Limb (tissue), 2 donors: ENCODE measurements around the gene PIGT.

Experiments used
- DNase-seq, 2 donors: peaks; one replicate each; pipeline ENCODE4 v3.0.0-alpha.2; 2016; ENCODE audit errors: extremely low spot score in 2 of 2

PIGT gene

DNA sequence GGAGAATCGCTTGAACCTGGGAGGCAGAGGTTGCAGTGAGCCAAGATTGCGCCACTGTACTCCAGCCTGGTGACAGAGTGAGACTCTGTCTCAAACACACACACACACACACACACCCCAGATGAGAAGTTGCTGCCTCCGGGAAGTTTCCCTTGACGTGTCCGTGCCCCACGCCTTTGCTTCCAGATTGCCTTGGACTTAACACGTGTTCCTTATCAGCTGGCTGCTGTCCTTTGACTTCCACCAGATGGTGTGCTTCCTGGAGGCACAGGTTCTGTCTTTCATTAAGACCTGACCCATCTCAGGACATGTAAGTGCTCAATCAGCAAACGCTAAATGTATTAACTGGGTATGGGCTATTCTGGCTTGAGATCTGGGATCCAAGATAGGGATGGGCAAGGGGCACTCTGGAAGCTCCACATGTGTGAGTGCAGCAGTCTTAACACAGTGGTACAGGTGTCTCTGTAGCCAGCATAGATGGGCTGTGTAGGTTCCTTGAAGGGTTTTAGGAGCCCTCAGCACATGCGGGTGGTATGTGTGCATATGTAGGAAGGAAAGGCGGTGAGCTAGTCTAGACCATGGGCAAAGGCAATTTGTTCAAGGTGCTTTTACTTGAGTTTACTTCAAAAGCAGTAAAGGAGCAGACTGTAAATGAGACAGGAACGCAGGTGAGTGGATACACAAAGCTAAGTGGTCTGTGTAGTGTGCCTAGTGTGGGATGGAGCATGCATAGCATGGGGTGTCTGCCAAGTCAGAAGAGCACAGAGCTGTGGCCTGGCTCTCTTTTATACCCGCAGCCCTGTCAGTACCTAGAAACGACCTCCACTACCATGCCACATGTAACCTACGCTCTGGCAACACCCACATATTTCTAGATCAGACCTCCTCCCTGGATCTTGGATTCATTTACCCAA lies 11.6 kb downstream of the PIGT start:
- no peak for DNase-seq

DNA sequence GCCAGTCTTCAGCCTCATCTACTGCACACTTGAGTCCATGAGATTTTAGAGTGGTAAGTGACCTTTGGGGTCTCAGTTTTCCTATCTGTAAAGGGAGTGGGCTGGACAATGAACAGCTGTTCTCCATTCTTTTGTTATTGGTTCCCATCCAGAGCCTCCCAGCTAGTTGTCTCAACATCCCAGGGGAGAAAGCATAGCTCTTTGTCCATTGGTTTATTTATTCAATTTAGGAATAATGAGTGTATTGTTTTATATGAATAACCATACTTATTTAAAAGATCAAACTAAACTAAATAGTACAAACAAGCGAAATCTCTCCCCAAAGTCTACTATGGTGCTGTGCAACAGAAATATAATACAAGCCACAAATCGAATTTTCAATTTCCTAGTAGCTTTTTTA lies 13.7 kb downstream of the PIGT start:
- DNase-seq: no peak

DNA sequence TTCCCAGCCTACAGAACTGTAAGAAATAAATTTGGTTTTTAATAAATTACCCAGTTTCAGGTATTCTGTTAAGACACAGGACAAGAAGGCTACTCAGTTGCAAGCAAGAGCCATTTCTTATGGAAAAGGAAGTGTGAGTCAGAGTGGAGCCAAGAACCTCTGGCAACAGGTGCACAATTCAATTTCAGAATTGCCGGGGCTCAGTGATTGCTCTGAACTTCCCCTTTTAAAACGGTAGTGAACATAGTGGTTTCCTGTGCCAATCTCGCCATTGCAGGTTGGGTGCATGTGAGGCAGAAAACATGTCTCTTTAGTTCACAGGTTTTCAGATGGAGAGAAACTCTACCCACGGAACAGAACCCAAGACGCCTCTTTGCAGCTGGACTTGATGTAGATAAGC lies 16.4 kb downstream of the PIGT start:
- DNase-seq: no peak

DNA sequence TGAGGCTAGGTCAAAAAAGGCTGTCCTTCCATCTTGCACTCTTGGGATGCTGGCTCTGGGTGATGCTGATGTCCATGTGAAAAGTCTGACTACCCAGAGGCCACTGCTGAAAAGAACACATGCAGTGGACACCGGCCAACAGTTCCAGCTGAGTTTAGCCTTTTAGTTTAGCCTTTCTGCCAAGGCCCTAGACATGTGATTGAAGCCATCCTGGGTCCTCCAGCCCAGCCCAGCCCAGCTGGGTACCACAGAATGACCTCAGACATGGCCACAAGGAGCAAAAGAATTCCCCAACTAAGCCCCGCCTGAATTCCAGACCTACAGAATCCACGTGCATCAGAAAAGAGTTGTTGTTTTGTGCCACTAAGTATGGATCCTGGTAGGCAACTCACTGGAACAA lies 17.4 kb downstream of the PIGT start:
- no peak for DNase-seq

DNA sequence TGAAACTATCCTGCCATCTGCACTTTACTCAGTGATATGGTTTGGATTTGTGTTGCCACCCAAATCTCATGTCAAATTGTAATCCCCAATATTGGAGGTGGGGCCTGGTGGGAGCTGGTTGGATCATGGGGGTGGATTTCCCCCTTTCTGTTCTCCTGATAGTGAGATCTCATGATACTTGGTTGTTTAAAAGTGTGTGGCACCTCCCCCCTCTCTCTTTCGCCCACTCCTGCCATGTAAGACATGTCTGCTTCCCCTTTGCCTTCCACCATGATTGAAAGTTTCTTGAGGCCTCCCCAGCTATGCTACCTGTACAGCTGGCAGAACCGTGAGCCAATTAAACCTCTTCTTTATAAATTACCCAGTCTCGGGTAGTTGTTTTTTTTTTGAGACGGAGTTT lies 18.0 kb downstream of the PIGT start:
- no peak for DNase-seq

DNA sequence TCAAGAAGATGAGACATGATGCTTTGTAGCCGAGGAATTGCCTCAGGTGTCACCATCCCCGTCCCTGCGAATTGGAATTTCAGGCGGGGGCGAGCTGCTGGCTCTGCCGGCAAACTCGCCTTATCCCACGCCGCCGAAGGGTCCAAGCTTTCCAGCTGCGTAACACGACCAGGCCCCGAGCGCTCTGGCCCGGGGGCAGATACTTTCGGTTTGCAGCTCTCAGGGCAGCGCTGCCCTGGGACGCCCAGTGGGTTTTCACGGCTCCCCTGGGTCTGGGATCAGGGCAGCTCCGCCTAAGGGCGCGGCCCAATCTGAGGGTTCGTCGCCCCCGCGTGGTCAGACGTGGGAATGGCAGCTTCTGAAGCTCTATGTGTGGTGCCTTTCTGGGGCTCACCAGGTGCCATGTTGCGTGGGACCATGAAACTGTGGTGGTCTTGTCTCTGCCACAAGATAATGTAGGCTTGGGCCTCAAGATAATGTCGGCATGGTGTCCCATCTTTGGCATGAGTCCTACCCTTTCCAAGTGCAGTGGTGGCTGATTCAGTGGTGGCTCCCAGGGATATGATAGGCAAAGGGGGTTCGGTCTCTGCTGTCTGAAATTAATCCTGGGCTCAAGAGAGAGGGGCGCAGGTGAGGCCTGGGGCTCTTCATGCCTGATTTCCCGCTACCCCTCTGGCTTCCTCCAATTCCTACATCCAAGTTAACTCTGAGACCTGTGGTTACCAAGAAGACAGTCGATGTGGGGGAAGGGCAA lies 21.0 kb downstream of the PIGT start:
- peak; percentile 65 to 86 for DNase-seq

DNA sequence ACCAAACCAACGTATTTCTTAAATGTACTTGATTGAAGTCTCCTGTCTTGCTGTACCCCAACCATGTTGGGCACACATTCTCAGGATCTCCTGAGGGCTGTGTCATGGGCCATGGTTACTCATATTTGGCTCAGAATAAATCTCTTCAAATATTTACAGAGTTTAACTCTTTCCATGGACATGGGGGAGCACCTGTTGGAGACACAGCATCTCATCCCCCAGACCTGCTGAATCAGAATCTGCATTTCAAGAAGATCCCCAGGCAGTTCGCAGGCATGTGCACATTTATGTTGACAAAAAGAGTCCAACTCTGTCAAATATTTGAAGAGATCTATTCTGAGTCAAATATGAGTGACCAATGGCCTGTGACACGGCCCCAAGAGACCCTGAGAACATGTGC lies 24.5 kb downstream of the PIGT start:
- no peak for DNase-seq

DNA sequence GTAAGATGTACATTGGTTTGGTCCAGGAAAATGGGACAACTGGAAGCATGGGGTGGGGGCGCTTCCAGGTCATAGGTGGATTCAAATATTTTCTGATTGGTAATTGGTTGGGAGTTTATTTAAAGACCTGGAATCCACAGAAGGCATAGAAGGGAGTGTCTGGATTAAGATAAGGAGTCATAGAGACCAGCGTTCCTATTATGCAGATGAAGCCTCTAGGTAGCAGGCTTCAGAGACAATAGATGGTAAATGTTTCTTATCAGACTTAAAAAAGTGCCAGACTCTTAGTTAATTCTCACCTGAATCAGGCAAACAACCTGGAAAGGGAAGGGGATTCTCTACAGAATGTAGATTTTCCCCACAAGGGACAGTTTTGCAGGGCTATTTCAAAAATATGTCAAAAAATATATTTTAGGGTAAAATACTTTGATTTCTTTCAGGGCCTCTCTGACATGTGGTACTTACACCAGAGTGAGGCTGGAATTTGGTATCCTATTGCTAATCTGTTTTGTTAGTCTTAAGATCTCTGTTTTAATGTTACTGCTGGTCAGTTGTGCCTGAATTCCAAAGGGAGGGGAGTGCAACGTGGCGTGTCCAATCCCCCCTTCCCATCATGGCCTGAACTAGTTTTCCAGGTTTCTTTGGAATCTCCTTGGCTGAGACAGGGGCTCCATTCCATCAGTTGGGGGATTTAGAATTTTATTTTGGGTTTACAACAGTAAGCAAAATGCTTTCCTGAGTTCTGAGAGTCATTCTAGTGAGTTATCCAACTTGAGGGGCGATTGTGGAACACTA lies 25.1 kb downstream of the PIGT start:
- no peak for DNase-seq

DNA sequence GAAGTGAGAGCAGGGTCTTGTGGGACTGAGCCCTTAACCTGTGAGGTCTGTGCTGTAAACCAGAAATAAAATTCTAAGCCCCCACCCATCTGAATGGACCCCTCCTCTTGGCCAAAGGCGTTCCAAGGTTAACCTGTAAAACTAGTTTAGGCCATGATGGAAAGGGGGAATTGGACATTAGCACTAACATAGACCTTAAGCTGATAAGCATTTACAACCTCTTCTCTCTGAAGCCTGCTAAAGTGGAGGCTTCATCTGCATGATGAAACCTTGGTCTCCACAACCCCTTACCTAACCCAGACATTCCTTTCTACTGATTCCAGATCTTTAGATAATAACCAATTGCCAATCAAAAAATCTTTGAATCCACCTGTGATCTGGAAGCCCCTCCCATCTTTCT lies 25.8 kb downstream of the PIGT start:
- DNase-seq: no peak

DNA sequence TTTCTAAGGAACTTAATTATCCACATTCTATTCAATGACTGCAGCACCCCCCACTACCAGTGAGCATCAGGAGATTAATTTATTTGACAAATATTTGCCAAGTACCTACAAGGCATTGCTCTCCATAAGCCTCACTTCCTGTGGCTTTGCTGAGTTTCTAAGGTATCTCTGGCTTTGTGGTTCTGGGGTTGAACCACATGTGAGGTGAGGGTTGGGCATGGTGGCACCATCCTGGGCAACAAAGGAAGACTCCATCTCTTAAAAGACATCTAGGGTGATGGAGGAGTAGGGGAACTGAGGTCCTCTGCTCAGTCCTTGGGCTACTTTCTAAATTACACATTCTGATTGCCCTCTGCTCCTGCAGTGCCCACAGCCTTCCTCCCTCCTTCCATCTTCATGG lies 28.1 kb downstream of the PIGT start:
- DNase-seq: no peak

DNA sequence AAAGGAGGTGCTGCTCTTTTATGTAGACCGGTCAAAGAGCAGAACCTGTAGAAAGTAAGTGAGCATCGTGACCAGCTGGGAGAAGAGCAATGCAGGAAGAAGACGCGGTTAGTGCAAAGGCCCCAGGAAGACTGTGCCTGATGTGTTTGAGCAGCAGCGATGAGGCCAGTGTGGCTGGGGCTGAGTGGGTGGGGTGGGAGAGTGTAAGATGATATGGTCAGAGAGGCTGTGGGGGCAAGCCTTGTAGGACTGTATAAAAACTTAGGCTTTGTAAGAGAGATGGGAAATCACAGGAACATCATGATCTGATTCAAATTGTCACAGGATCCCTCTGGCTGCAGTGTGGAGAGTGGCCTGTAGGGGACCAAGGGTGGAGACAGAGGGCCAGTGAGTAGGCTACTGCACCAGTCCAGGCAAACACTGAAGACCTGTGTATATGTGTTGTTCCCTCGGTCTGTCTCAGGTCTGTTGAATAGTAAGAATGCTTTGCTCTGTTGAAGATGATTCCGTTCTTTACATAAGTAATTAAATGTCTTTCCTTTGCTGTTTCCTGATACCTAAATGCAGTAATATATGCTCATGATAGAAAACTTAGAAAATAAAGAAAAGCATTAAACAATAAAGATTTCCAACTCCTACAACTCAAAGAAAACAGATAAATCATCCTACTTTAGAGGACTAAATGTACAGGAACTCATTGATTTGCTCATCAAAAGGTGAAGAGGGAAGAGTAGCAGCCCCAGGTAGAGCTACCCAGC lies 30.0 kb downstream of the PIGT start:
- no peak for DNase-seq

DNA sequence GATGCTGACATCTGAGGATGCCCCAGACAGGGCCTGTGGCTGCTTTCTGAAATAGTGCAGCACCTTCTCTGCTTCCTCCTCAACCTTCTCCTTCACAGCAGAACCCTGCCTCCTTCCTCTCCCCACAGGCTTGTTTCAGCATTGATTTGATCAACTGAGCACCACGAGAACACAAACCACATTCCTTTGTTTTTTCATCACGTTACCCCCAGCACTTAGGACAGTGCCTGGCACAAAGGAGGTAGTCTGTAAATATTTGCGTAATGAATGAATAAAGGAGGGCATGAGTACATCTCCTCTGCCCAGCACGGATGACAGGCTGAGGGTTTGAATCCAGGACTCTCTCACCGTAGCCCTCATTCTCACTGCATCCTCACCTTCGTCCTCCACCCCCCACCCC lies 32.3 kb downstream of the PIGT start:
- DNase-seq: no peak

DNA sequence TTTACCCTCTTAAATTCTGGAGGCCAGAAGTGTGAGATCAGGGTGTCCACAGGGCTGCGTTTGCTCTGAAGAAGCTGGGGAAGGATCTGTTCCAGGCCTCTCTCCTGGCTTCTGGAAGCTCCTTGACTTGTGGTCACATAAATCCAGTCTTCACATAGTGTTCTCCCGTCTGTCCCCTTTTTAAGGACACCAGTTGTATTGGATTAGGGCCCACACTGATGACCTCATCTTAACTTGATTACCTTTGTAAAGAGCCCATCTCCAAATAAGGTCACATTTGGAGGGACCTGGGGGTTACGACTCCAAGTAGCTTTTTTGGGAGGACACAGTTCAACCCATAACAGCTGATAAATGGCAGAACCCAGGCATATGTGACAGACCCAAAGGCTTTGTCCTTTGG lies 33.6 kb downstream of the PIGT start:
- no peak for DNase-seq

DNA sequence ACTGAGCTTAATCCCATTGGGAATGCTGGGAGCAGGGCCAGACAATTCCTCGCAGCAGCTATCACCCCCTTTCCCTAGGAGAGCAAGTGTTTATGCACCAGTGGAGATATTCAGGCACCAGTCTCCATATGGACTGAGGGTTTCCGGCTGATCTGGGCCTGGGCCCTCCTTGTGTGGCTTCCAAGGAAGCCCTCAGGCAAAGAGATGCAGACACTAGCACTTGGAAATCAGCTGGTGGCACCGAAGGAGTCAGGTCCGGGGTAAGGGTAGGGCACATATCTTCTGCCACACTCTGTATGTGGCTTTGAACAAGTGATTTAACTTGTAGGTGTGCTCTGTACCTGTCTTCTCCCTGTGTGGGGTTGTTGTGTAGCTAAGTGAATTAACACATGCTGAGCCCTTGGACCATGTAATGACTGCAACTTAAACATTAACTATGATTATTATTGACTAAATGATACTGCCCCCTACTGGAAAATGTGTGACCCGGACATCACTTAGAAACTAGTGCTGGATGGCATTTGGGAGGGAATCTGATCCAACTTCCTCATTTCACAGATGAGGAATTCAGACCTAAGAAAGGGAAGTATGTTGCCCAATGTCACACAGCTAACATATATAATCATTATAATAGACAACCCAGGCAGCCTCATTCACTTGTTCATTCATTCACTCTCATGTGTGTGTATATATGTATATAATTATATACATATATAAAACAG lies 34.3 kb downstream of the PIGT start:
- DNase-seq: no peak

DNA sequence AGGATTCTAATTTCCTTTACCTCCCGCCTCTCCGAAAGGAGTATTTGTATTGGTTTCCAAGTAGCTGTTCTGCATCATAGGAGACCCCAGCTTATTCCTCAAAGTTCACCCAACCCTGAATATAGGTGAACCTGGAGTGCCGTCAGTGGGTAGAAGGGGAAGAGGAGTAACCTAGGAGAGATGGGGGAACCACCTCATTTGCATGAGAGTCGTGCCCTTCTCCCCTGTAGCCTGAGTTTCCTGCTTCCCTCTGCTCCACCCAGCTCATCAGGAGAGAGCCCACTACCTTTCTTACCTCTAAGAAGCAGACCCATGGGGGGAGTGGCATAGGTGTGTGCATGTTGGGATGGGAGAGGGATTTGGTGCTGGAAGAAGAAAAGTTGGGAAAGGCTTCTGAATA lies 36.3 kb downstream of the PIGT start:
- DNase-seq: no peak

DNA sequence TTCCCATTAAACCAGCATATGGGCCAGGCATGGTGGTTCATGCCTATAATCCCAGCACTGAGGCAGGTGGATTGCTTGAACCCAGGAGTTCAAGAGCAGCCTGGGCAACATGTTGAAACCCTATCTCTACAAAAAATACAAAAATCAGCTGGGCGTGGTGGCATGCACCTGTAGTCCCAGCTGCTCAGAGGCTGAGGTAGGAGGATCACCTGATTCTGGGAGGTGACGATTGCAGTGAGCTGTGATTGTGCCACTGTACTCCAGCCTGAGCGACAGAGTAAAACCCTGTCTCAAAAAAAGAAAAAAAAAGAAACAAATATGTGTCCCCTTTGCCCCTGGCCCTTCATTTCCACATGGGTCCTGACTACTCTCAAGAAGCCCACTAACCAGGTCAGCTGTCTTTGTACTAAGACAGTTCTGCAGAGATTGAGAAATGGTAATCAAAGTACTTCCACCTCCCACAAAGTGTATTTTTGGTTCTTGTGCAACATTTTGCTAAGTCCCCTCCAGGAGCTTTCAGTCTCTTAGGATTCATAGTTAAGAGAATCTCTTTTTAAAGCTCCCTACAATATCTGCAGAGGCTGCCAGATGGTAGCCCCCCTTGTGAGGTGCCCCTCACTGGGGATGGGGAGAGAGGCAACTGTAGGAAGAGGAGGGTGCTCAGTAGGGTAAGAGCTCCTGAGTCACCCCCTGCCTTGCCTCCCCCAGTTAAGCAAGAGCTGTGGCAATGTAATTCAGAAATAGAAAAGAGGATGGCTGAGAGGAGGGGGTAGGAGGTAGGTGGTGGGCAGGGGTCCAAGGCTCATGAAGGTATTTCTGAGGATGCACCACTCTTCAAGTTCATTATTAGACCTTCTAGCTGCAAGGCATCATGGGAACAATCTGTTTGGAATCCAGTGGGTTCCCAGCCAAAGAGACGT lies 37.1 kb downstream of the PIGT start:
- no peak for DNase-seq

DNA sequence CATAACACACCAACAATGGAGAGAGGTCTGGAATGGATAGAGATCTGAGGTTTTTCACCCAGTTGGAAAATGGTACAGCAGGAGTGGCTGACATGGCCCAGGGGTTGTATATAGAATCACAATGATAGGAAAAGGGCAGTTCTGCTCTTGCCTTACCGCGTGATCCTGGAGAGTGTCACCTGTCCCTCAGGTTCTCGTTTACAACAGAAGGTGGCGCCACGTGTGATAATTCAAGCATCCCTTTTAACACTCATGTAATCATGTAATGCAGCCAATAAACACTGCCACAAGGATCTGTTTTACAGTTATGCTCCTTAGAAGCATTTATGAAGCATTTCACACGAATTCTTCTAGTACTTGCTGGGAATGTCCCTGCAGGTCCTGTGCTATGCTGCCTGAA lies 40.7 kb downstream of the PIGT start:
- DNase-seq: no peak

DNA sequence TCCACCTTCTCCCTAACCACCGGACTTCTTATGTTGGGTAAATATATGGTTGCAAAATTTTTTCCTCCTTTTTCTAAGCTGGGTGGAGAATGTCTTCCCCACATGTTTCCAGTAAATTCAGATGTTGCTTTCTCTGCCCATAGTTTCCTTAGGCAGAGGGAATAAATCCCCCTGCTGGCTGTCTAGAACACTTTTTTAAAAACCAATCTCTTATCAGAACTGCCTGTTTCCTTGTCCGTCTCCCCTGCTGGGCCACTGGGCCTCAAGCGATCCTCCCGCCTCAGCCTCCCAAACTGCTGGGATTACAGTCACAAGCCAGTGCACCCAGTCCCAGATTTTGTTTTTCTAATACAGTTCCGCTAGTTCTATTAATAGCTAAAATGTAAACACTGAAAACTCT lies 43.7 kb downstream of the PIGT start:
- no peak for DNase-seq

DNA sequence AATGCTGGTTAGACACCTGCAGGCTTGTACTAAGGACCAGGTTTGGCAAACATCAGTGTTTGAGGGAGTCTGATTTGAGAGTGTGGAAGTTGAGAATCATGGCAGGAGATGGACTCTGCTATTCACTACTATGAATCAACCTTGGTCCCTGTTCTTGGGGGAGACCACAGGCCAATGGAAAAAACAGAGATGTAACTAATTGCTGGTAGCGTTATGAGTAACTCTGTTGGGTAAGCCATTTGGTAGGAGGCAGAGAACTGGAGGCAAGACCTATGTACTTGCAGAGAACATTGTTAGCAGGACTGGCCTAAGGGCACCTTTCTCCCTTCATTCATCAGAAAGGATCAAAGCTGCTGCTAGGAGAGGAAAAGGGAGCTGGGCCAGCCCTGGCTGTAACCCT lies 45.3 kb downstream of the PIGT start:
- DNase-seq: no peak
